Spleen (tissue), 7 donors: Measurements from ENCODE around the gene ARL6IP1.
"Not testable (repeated sequence)": the region's sequence is repeated elsewhere in the genome, so short reads cannot be mapped to it uniquely, and the experiment has no call there.

Experiments used
- POLR2A ChIP-seq, 3 donors: fragments of 450-650 bp; IDR thresholded peaks; one replicate each; pipeline ENCODE4 v1.5.1; 2017; ENCODE audit warnings: antibody characterized with exemption in 3 of 3, mild to moderate bottlenecking in 1 of 3
- POLR2AphosphoS5 ChIP-seq, 3 donors: sonication (generic); formaldehyde crosslinking; IDR thresholded peaks; one replicate each; pipeline ENCODE4 v1.5.1; 2017; ENCODE audit warnings: antibody characterized with exemption in 3 of 3
- TF ChIP-seq, protein P1 (sequence below), 11 experiments: fragments of 200-600 bp in 7 of 11; fragments of 450-650 bp in 4 of 11; sonication (generic) in 4 of 11; IDR thresholded peaks in 8 of 11; conservative IDR thresholded peaks in 3 of 11; 1 replicate in 7 of 11; 2 replicates in 4 of 11; pipeline versions ENCODE4 v1.4.0 to v1.8.0; 2016 to 2021; ENCODE audit warnings: antibody characterized with exemption in 11 of 11, inconsistent platforms in 4 of 11, mild to moderate bottlenecking in 1 of 11
- donor health status: DM: no; HTN: no; CAD: no; lungs with moderate emphysema.
- donor health status: DM: no; HTN: no; CAD: no.
- donor health status: DM: no; HTN: no; CAD: no.

DNA sequence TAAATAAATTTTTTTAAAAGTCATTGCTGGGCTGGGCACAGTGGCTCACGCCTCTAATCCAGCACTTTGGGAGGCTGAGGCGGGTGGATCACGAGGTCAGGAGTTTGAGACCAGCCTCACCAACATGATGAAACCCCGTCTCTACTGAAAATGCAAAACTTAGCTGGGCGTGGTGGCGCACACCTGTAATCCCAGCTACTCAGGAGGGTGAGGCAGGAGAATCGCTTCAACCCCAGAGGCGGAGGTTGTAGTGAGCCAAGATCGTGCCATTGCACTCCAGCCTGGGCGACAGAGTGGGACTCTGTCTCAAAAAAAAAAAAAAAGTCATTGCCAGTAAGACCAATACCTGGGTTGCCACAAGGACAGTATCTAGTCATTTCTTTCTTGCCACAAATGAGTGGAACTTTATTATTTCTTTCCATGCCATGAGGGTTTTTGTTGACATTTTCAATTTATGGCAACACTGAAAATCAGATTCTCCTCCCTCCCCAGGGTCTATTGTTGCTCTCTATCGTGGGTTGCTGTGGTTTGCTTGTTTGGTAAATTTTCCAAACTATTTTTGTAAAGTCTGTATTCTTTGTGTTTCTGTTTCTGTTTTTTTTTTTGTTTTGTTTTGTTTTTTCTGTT lies 30.9 kb downstream of the ARL6IP1 start:
- TF ChIP-seq, protein P1, sequence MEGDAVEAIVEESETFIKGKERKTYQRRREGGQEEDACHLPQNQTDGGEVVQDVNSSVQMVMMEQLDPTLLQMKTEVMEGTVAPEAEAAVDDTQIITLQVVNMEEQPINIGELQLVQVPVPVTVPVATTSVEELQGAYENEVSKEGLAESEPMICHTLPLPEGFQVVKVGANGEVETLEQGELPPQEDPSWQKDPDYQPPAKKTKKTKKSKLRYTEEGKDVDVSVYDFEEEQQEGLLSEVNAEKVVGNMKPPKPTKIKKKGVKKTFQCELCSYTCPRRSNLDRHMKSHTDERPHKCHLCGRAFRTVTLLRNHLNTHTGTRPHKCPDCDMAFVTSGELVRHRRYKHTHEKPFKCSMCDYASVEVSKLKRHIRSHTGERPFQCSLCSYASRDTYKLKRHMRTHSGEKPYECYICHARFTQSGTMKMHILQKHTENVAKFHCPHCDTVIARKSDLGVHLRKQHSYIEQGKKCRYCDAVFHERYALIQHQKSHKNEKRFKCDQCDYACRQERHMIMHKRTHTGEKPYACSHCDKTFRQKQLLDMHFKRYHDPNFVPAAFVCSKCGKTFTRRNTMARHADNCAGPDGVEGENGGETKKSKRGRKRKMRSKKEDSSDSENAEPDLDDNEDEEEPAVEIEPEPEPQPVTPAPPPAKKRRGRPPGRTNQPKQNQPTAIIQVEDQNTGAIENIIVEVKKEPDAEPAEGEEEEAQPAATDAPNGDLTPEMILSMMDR (IDR thresholded peaks at IDR 0.05 in 8 of 11, conservative IDR thresholded peaks at IDR 0.05 in 3 of 11): not testable (repeated sequence)
- not testable (repeated sequence) for TF ChIP-seq POLR2A, POLR2AphosphoS5 (IDR thresholded peaks at IDR 0.05)
